Thyroid gland (tissue), 4 donors: ENCODE measurements around the gene SORCS2. TPM values are rescaled to one million over a fixed set of nuclear protein-coding genes. Genes with fewer than 3 reads are reported as not detected.

Experiments used
- DNase-seq, 2 donors: peaks; one replicate each; pipeline ENCODE4 v3.0.0-alpha.2; 2019
- H3K27ac ChIP-seq, 3 donors: fragments of 200-600 bp; sonication (generic); 1 replicate in 2 of 3; 2 replicates in 1 of 3; pipeline ENCODE4 v1.5.1; 2016 to 2019; ENCODE audit warnings: mild to moderate bottlenecking in 1 of 3, moderate library complexity in 1 of 3
- H3K27me3 ChIP-seq: fragments of 200-600 bp; sonication (generic); one replicate; pipeline ENCODE4 v1.5.1; 2019
- H3K36me3 ChIP-seq, 2 donors: fragments of 200-600 bp; sonication (generic); one replicate each; pipeline ENCODE4 v1.5.1; 2016 to 2019
- H3K4me1 ChIP-seq, 2 donors: fragments of 200-600 bp; sonication (generic); one replicate each; pipeline ENCODE4 v1.5.1; 2017 to 2019
- H3K4me3 ChIP-seq, 3 donors: fragments of 200-600 bp; sonication (generic); replicated peaks in 1 of 3; 1 replicate in 2 of 3; 2 replicates in 1 of 3; pipeline ENCODE4 v1.5.1; 2016; ENCODE audit warnings: mild to moderate bottlenecking in 1 of 3
- H3K9me3 ChIP-seq: fragments of 200-600 bp; sonication (generic); one replicate; pipeline ENCODE4 v1.5.1; 2017
- POLR2A ChIP-seq, 2 donors: fragments of 450-650 bp; IDR thresholded peaks; one replicate each; pipeline ENCODE4 v1.6.1; 2017; ENCODE audit warnings: antibody characterized with exemption in 2 of 2, mild to moderate bottlenecking in 2 of 2, moderate library complexity in 1 of 2
- WGBS, 2 donors: methylation state at CpG; one replicate each; pipeline ENCODE4 v1.1.5; 2017; 5-methylcytosine and 5-hydroxymethylcytosine counted together
- intact Hi-C: fragments of 100-400 bp; cut with DNase I; formaldehyde crosslinking; loops from one replicate; pipeline ENCODE4 v1.15.1; 2023
- total RNA-seq, 4 donors: library from RNA; depleted of rRNA; stranded (reverse); fragments of >200 nt; gene quantifications; one replicate each; pipeline ENCODE4 v1.2.3, GENCODE V29; 2016
- TF ChIP-seq, protein P1 (sequence below), 6 experiments: fragments of 200-600 bp in 3 of 6; fragments of 450-650 bp in 3 of 6; sonication (generic) in 3 of 6; IDR thresholded peaks; one replicate each; pipeline ENCODE4 v1.5.1; 2016 to 2019; ENCODE audit warnings: antibody characterized with exemption in 6 of 6, mild to moderate bottlenecking in 2 of 6, inconsistent platforms in 1 of 6, moderate library complexity in 1 of 6

Gene SORCS2
- total RNA-seq, 4 donors from 2014 or later, result 1.7 to 13.6 (median 3.6) TPM

DNA sequence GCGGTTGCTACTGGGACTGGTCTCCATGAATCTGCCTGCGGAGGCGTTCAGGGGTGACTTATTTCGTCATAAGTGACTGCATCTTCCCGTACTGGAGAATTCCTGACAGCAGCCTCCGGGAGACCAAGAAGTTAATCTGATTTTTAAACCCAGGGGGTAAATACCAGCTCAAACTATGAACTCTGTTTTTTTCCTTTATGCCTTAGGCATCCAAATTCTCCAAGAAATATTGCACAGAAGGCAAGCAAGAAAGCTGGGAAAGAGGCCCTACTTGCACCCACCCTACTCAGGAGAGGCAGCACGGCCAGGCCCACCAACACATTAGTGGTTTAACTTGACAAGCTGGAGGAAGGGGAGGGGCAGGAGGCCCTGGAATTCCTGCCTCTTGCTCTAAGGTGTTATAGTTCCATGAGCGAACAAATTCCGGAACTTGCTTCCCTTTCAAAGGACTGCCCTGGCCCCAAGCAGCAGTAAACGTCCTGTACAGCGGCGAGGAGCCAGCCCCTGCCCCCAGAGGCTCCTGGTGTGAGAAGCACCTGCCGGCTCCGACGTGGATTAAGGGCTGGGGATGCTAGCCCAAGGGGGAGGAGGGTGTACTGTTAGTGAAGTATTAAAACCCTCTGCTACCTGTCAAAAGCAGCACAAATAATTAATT is 570.2 kb downstream of the SORCS2 start:
- no peaks in the 10 kb centered on the region for H3K9me3 ChIP-seq
- no peak overlapping the region for H3K27ac ChIP-seq
- no peak overlapping the region for H3K4me3 ChIP-seq
- no peak for TF ChIP-seq POLR2A (IDR thresholded peaks at IDR 0.05)
- TF ChIP-seq, protein P1, sequence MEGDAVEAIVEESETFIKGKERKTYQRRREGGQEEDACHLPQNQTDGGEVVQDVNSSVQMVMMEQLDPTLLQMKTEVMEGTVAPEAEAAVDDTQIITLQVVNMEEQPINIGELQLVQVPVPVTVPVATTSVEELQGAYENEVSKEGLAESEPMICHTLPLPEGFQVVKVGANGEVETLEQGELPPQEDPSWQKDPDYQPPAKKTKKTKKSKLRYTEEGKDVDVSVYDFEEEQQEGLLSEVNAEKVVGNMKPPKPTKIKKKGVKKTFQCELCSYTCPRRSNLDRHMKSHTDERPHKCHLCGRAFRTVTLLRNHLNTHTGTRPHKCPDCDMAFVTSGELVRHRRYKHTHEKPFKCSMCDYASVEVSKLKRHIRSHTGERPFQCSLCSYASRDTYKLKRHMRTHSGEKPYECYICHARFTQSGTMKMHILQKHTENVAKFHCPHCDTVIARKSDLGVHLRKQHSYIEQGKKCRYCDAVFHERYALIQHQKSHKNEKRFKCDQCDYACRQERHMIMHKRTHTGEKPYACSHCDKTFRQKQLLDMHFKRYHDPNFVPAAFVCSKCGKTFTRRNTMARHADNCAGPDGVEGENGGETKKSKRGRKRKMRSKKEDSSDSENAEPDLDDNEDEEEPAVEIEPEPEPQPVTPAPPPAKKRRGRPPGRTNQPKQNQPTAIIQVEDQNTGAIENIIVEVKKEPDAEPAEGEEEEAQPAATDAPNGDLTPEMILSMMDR (IDR thresholded peaks at IDR 0.05), result no peak
- no peaks in the 10 kb centered on the region for H3K36me3 ChIP-seq
- peaks cover 8 to 14% of the 10 kb centered on the region in 2 donors for H3K4me1 ChIP-seq
- intact Hi-C loops, result loop anchor here (5.0 kb wide), 1 partner anchor 40 kb away; no protein-coding TSS in a partner anchor
- 89 to 93% methylated on average over 14 of the region's 15 CpGs for WGBS, 2 donors
- no peak for DNase-seq
- H3K27me3 ChIP-seq, result no peaks in the 10 kb centered on the region

DNA sequence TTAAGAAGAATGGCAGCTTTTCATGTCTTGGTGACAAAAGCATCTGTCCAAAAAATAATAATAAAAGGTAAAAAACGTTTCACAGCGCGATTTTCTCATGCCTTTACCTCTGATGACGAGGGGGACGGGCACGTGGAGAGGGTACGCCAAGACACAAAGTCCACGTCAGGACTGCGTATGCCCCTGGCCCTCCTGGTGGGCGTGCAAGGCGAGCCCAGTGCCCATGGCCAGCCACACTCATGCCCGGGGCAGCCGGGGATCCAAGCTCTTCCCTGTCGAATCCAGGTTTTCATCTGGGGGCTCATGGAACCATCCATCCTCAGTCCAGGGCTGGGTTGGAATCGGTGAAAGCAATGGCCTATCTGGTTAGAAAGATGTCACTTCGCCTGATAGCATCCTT is 570.8 kb downstream of the SORCS2 start:
- Histone ChIP-seq H3K36me3 (no peaks in the 10 kb centered on the region), H3K27ac (no peak overlapping the region), H3K9me3 (no peaks in the 10 kb centered on the region), H3K27me3 (no peaks in the 10 kb centered on the region), H3K4me3 (no peak overlapping the region), H3K4me1 (peaks cover 8 to 12% of the 10 kb centered on the region in 2 donors)
- WGBS, 2 donors, result 94 to 95% methylated on average over 16 of the region's 16 CpGs
- DNase-seq, result no peak
- intact Hi-C loops, result loop anchor here (5.0 kb wide), 1 partner anchor 39 kb away; no protein-coding TSS in a partner anchor
- TF ChIP-seq, protein P1 (IDR thresholded peaks at IDR 0.05), result no peak
- TF ChIP-seq POLR2A (IDR thresholded peaks at IDR 0.05), result no peak

DNA sequence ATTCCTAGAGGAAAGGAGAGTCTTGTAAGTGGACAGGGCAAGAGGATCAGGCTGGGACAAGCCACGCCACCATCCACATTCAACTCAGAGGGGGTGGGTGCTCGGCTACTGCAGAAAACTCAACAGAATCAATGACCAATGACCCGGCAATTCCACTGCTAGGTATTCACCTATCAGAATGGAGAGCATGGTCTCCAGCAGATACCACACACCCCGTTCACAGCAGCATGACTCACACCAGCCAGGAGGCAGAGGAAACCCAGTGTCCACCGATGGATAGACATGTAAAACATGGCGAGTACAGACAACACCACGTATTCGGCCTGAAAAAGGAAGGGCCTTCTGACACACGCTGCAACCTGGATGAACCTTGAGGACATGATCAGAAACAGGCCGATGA is 571.5 kb downstream of the SORCS2 start:
- Histone ChIP-seq H3K4me1 (peaks cover 8 to 11% of the 10 kb centered on the region in 2 donors), H3K36me3 (peaks cover 0 to 5% of the 10 kb centered on the region in 2 donors), H3K9me3 (no peaks in the 10 kb centered on the region), H3K27me3 (no peaks in the 10 kb centered on the region), H3K4me3 (no peak overlapping the region), H3K27ac (no peak overlapping the region)
- TF ChIP-seq, protein P1 (IDR thresholded peaks at IDR 0.05), result no peak
- TF ChIP-seq POLR2A (IDR thresholded peaks at IDR 0.05), result no peak
- 85 to 88% methylated on average over 10 of the region's 10 CpGs for WGBS, 2 donors
- intact Hi-C loops, result loop anchor here (5.0 kb wide), 1 partner anchor 39 kb away; no protein-coding TSS in a partner anchor
- DNase-seq, result no peak

DNA sequence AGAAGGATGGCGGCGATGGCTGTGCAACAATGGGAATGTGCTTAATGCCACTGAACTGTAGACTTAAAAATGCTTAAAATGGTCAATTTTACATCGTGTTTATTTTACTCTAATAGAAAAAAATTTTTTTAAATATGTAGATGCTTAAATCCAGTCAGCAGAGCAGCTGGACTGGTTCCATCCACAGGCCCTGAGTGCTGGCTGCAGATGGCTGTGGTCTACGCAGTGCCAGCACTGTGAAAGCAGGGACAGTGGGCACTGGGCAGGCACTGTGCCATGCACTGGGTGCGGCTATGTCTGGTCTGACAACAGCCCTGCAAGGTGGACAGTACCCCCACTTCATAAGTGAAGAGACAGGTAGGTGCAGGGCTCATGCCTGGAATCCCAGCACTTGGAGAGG is 572.1 kb downstream of the SORCS2 start:
- Histone ChIP-seq H3K27ac (no peak overlapping the region), H3K27me3 (no peaks in the 10 kb centered on the region), H3K4me3 (no peak overlapping the region), H3K4me1 (peaks cover 8 to 11% of the 10 kb centered on the region in 2 donors), H3K36me3 (peaks cover 0 to 5% of the 10 kb centered on the region in 2 donors), H3K9me3 (no peaks in the 10 kb centered on the region)
- 94% methylated on average over 5 of the region's 5 CpGs for WGBS, 2 donors
- DNase-seq, result no peak
- TF ChIP-seq, protein P1 (IDR thresholded peaks at IDR 0.05), result no peak
- TF ChIP-seq POLR2A (IDR thresholded peaks at IDR 0.05), result no peak
- intact Hi-C loops, result loop anchor here (5.0 kb wide), 1 partner anchor 38 kb away; no protein-coding TSS in a partner anchor

DNA sequence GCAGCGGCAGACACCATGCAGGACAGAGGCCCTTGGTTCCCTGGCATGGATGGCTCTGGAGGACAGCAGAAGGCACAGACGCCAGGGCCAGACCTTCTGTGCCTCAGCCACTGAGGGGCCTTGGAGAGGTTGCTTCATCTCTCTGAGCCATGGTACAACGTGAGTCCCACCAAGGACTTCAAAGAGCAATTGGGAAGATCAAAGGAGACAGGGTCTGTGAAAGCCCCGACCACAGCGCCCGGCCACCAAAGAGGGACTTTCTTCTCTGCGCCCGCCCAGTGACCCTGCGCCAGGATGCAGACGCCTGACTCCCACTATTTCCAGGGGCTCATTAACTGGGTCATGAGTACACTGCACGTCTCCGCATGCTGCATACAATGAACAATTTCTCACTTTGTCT is 573.3 kb downstream of the SORCS2 start:
- Histone ChIP-seq H3K4me3 (no peak overlapping the region), H3K27me3 (no peaks in the 10 kb centered on the region), H3K36me3 (peaks cover 0 to 5% of the 10 kb centered on the region in 2 donors), H3K27ac (no peak overlapping the region), H3K4me1 (peaks cover 8 to 11% of the 10 kb centered on the region in 2 donors), H3K9me3 (no peaks in the 10 kb centered on the region)
- WGBS, 2 donors, result 89 to 97% methylated on average over 4 to 12 of the region's 12 CpGs
- DNase-seq, result no peak
- intact Hi-C loops, result no loop called here
- TF ChIP-seq, protein P1 (IDR thresholded peaks at IDR 0.05), result no peak
- no peak for TF ChIP-seq POLR2A (IDR thresholded peaks at IDR 0.05)
